Suppressor macrophage treated with lipopolysaccharide for 4 hours (primary cell): Measurements from ENCODE around the gene PPIL6.

ENCODE experiments used
- DNase-seq: peaks from one replicate; pipeline ENCODE4 v3.0.0-alpha.2; 2020

The PPIL6 gene

GRCh38 chr6:109440331-109441068 lies at the start of gene PPIL6, which contains the start of gene SMPD2:
Gene PPIL6, minus strand, starts transcription at chr6:109440628. Its CDS starts 38 bp downstream, at chr6:109440590.
Gene SMPD2, plus strand, starts transcription at chr6:109440724. Its CDS starts 398 bp downstream, at chr6:109441122.
- DNase-seq: peak; percentile 93

GRCh38 chr6:109488001-109488400 lies 47.6 kb upstream of the PPIL6 start:
- no peak for DNase-seq

GRCh38 chr6:109486068-109486467 lies 45.6 kb upstream of the PPIL6 start:
- no peak for DNase-seq

GRCh38 chr6:109485266-109485935 lies 45.0 kb upstream of the PPIL6 start:
- no peak for DNase-seq

GRCh38 chr6:109484122-109484521 lies 43.7 kb upstream of the PPIL6 start:
- DNase-seq: no peak

- DNase-seq: no peak
Measured at GRCh38 chr6:109483735-109484057, 43.3 kb upstream of the PPIL6 start.

- peak; percentile 97 for DNase-seq
Measured at GRCh38 chr6:109482905-109483734, 42.7 kb upstream of the PPIL6 start, which contains the start of gene ZBTB24. Gene ZBTB24, minus strand, starts transcription at chr6:109483219. Its CDS starts 1,193 bp downstream, at chr6:109482026.

- DNase-seq: no peak
Measured at GRCh38 chr6:109480993-109481480, 40.6 kb upstream of the PPIL6 start.

GRCh38 chr6:109478841-109479624 lies 38.6 kb upstream of the PPIL6 start:
- DNase-seq: no peak

GRCh38 chr6:109478222-109478805 lies 37.9 kb upstream of the PPIL6 start:
- DNase-seq: no peak

- DNase-seq: no peak
Measured at GRCh38 chr6:109477725-109478124, 37.3 kb upstream of the PPIL6 start.

GRCh38 chr6:109477184-109477583 lies 36.8 kb upstream of the PPIL6 start:
- DNase-seq: no peak

- DNase-seq: no peak
Measured at GRCh38 chr6:109475625-109476024, 35.2 kb upstream of the PPIL6 start.

GRCh38 chr6:109474995-109475394 lies 34.6 kb upstream of the PPIL6 start:
- no peak for DNase-seq

GRCh38 chr6:109473120-109473519 lies 32.7 kb upstream of the PPIL6 start:
- DNase-seq: no peak

- DNase-seq: no peak
Measured at GRCh38 chr6:109472132-109472995, 31.9 kb upstream of the PPIL6 start.

GRCh38 chr6:109471105-109471810 lies 30.8 kb upstream of the PPIL6 start:
- DNase-seq: no peak

GRCh38 chr6:109469591-109470189 lies 29.3 kb upstream of the PPIL6 start:
- DNase-seq: no peak

- no peak for DNase-seq
Measured at GRCh38 chr6:109467696-109468095, 27.3 kb upstream of the PPIL6 start.
